ENCODE data around the gene EPHA3.

DNA sequence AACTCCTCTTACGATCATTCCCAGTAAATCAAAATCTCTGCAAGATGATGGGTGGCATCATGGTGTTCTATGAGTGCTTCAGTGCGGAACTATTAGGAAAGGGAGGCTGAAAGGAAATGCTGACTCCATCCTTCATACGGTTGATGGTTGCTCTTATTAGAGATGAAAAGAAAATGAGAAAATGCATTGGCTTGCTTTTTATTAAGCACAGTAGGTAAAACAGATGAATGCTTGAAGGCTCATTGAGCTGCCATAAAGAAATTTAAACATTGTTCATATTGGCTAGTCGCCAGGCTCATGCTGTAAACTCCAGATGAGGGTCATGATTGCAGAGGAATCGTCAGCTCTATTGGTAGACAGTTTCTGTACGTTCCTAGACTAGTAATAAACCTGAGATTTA, 115.8 kb downstream of the EPHA3 start:
- TF ChIP-seq POLR2A (IDR thresholded peaks at IDR 0.05; ENCODE audit: low read depth) (no peak), POLR2AphosphoS5 (IDR thresholded peaks at IDR 0.05) (no peak), EP300 (IDR thresholded peaks at IDR 0.05) (no peak)
- TF ChIP-seq, protein P1, sequence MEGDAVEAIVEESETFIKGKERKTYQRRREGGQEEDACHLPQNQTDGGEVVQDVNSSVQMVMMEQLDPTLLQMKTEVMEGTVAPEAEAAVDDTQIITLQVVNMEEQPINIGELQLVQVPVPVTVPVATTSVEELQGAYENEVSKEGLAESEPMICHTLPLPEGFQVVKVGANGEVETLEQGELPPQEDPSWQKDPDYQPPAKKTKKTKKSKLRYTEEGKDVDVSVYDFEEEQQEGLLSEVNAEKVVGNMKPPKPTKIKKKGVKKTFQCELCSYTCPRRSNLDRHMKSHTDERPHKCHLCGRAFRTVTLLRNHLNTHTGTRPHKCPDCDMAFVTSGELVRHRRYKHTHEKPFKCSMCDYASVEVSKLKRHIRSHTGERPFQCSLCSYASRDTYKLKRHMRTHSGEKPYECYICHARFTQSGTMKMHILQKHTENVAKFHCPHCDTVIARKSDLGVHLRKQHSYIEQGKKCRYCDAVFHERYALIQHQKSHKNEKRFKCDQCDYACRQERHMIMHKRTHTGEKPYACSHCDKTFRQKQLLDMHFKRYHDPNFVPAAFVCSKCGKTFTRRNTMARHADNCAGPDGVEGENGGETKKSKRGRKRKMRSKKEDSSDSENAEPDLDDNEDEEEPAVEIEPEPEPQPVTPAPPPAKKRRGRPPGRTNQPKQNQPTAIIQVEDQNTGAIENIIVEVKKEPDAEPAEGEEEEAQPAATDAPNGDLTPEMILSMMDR (IDR thresholded peaks at IDR 0.05): no peak
